HG02938 (cell line): Measurements from ENCODE around the gene NFE2.

Source experiments
- ATAC-seq: cut with Tn5 transposase; IDR thresholded peaks from one replicate; pipeline ENCODE4 v1.9.1; 2021; ENCODE audit warnings: mild to moderate bottlenecking, moderate library complexity; ENCODE audit not compliant: unreplicated experiment

The NFE2 gene

GRCh38 chr12:54306925-54307741 lies 6.3 kb upstream of the NFE2 start:
- ATAC-seq, result no peak

- no peak for ATAC-seq
Observed at GRCh38 chr12:54304187-54304810, 3.5 kb upstream of the NFE2 start.

- no peak for ATAC-seq
Observed at GRCh38 chr12:54303640-54304039, 2.8 kb upstream of the NFE2 start.

- no peak for ATAC-seq
Observed at GRCh38 chr12:54301428-54302048, 723 bp upstream of the NFE2 start.

GRCh38 chr12:54300225-54300731 lies 537 bp downstream of the NFE2 start:
- no peak for ATAC-seq

- ATAC-seq, result no peak
Observed at GRCh38 chr12:54299515-54300224, 1.1 kb downstream of the NFE2 start.

- no peak for ATAC-seq
Observed at GRCh38 chr12:54298904-54299303, 1.9 kb downstream of the NFE2 start.

GRCh38 chr12:54296393-54297099 lies 4.3 kb downstream of the NFE2 start:
- ATAC-seq, result no peak

- ATAC-seq, result no peak
Observed at GRCh38 chr12:54294953-54295566, 5.8 kb downstream of the NFE2 start.

GRCh38 chr12:54294152-54294952 lies 6.5 kb downstream of the NFE2 start:
- ATAC-seq, result no peak

- ATAC-seq, result no peak
Observed at GRCh38 chr12:54292931-54293241, 7.9 kb downstream of the NFE2 start.

GRCh38 chr12:54292083-54292930 lies 8.5 kb downstream of the NFE2 start:
- ATAC-seq, result no peak

GRCh38 chr12:54287261-54288157 lies 13.3 kb downstream of the NFE2 start:
- ATAC-seq, result no peak

- no peak for ATAC-seq
Observed at GRCh38 chr12:54286042-54287030, 14.5 kb downstream of the NFE2 start.

- no peak for ATAC-seq
Observed at GRCh38 chr12:54285150-54286041, 15.4 kb downstream of the NFE2 start.
